K562 (cell line): ENCODE measurements around the gene HELT. TPM values are rescaled to one million over a fixed set of nuclear protein-coding genes. Genes with fewer than 3 reads are reported as not detected.

Experiments
- ATAC-seq: fragments of 200-7000 bp; cut with Tn5 transposase; 3 replicates; pipeline ENCODE4 v1.9.1; 2020; ENCODE audit warnings: moderate library complexity
- BruUV-seq: library from RNA; stranded (reverse); fragments of 400-500 nt; replicated peaks from 2 replicates; lab custom pipeline; 2021; lab: Mats Ljungman, UMichigan
- CTCF ChIA-PET: fragments of 300-600 bp; formaldehyde crosslinking; extraction: SDS; loops from one replicate; lab custom pipeline; 2021; ENCODE audit warnings: low intra/inter-chr PET ratio; lab: Yijun Ruan, JAX
- POLR2A ChIA-PET: fragments of 300-600, 350-650 bp; sonication (Branson Sonifier 250); formaldehyde crosslinking; extraction: SDS; loops from one replicate; lab custom pipeline; 2021; ENCODE audit warnings: antibody characterized with exemption, inconsistent platforms; lab: Yijun Ruan, JAX
- DNase-seq, 4 experiments: peaks; one replicate each; pipeline versions ENCODE4 v3.0.0 to v3.0.0-alpha.2; 2011 to 2018; ENCODE audit warnings: low spot score in 3 of 4, mixed read lengths in 3 of 4; ENCODE audit errors: extremely low read depth in 1 of 4
- FAIRE-seq: peaks from 2 replicates; lab custom pipeline; 2011; peaks lifted over from hg19 to GRCh38; lab: Jason Lieb, UNC
- H2AFZ ChIP-seq: 2 replicates; pipeline ENCODE4 v1.6.0; 2011; ENCODE audit warnings: low read depth, low read length, control low read depth, inconsistent platforms
- H3K27ac ChIP-seq: fragments of 200-600 bp; 3 replicates; pipeline ENCODE4 v1.8.0; 2011; ENCODE audit warnings: low read depth, mild to moderate bottlenecking, control low read depth, inconsistent platforms, low read length, moderate library complexity, mixed read lengths; ENCODE audit errors: extremely low read depth
- H3K27me3 ChIP-seq, 2 experiments: fragments of 300-600 bp in 1 of 2; 2 replicates in 1 of 2; 3 replicates in 1 of 2; pipeline versions ENCODE4 v1.6.0 to v1.8.0; 2011; ENCODE audit warnings: inconsistent platforms in 2 of 2, low read length in 2 of 2, mild to moderate bottlenecking in 1 of 2, mixed read lengths in 1 of 2, moderate library complexity in 1 of 2; ENCODE audit not compliant: control insufficient read depth in 2 of 2, insufficient read depth in 2 of 2
- H3K36me3 ChIP-seq: fragments of 300-600 bp; 3 replicates; pipeline ENCODE4 v1.8.0; 2011; ENCODE audit warnings: mild to moderate bottlenecking, low read length, inconsistent platforms; ENCODE audit not compliant: control insufficient read depth, insufficient read depth
- H3K4me1 ChIP-seq, 2 experiments: fragments of 200-600 bp in 1 of 2; replicated peaks in 1 of 2; 2 replicates in 1 of 2; 3 replicates in 1 of 2; pipeline versions ENCODE4 v1.5.1 to v1.8.0; 2011; ENCODE audit warnings: inconsistent platforms in 2 of 2, low read length in 2 of 2, mild to moderate bottlenecking in 1 of 2, mixed read lengths in 1 of 2, moderate library complexity in 1 of 2; ENCODE audit not compliant: control insufficient read depth in 2 of 2, insufficient read depth in 2 of 2
- H3K4me2 ChIP-seq: 2 replicates; pipeline ENCODE4 v1.6.1; 2011; ENCODE audit warnings: low read length, control low read depth, inconsistent platforms, mixed read lengths; ENCODE audit not compliant: insufficient read depth
- H3K4me3 ChIP-seq: fragments of 200-600 bp; sonication (generic), shearing (Covaris generic); 2 replicates; pipeline ENCODE4 v1.5.1; 2016; ENCODE audit warnings: control low read depth, inconsistent platforms
- H3K79me2 ChIP-seq: fragments of 200-600 bp; 3 replicates; pipeline ENCODE4 v1.8.0; 2011; ENCODE audit warnings: low read length, inconsistent platforms; ENCODE audit not compliant: control insufficient read depth, insufficient read depth
- H3K9ac ChIP-seq, 2 experiments: 2 replicates each; pipeline versions ENCODE4 v1.6.0 to v1.6.1; 2011; ENCODE audit warnings: low read depth in 2 of 2, low read length in 2 of 2, control low read depth in 1 of 2, inconsistent platforms in 1 of 2, mild to moderate bottlenecking in 1 of 2, mixed read lengths in 1 of 2; ENCODE audit not compliant: insufficient read depth in 1 of 2
- H3K9me1 ChIP-seq: one replicate; pipeline ENCODE4 v1.6.0; 2011; ENCODE audit warnings: inconsistent platforms, mild to moderate bottlenecking, low read length, moderate library complexity; ENCODE audit not compliant: control insufficient read depth, insufficient read depth
- H3K9me3 ChIP-seq: replicated peaks from 2 replicates; pipeline ENCODE4 v1.5.1; 2011; ENCODE audit warnings: low read depth, low read length, inconsistent platforms; ENCODE audit not compliant: control insufficient read depth, insufficient read depth
- H4K20me1 ChIP-seq: replicated peaks from 2 replicates; pipeline ENCODE4 v1.6.1; 2011; ENCODE audit warnings: low read length, inconsistent platforms, mixed read lengths; ENCODE audit not compliant: control insufficient read depth, insufficient read depth
- CCNT2 ChIP-seq: IDR thresholded peaks from 2 replicates; pipeline ENCODE4 v1.6.1; 2011; ENCODE audit warnings: borderline replicate concordance, low read depth, mild to moderate bottlenecking, moderate library complexity, mixed read lengths, low read length; ENCODE audit not compliant: insufficient read length; ENCODE audit errors: extremely low read depth
- HDAC1 ChIP-seq, 2 experiments: fragments of 450-650 bp; IDR thresholded peaks; 2 replicates each; pipeline ENCODE4 v1.6.1; 2016 to 2017; ENCODE audit warnings: inconsistent platforms in 1 of 2, mild to moderate bottlenecking in 1 of 2, moderate library complexity in 1 of 2
- NCOR1 ChIP-seq: fragments of 450-650 bp; IDR thresholded peaks from 2 replicates; pipeline ENCODE4 v1.6.1; 2016; ENCODE audit warnings: mild to moderate bottlenecking, moderate library complexity
- PCBP2 ChIP-seq: fragments of 200-400 bp; formaldehyde crosslinking; IDR thresholded peaks from 2 replicates; pipeline ENCODE4 v1.6.1; 2018; ENCODE audit warnings: low read length, low read depth, mild to moderate bottlenecking, moderate library complexity; ENCODE audit not compliant: poor library complexity, severe bottlenecking
- PHB2 ChIP-seq: fragments of 450-650 bp; IDR thresholded peaks from 2 replicates; pipeline ENCODE4 v1.6.1; 2017; ENCODE audit warnings: low read depth
- REST ChIP-seq, 2 experiments: fragments of 450-650 bp; formaldehyde crosslinking in 1 of 2; IDR thresholded peaks; 2 replicates each; pipeline versions ENCODE4 v1.4.0 to v1.6.1; 2014 to 2020; ENCODE audit warnings: mild to moderate bottlenecking in 2 of 2, borderline replicate concordance in 1 of 2, low read depth in 1 of 2
- SETDB1 ChIP-seq: IDR thresholded peaks from one replicate; pipeline ENCODE4 v1.6.1; 2012; ENCODE audit warnings: low read length, control low read depth, inconsistent platforms
- WGBS: fragments of 100-300 bp; shearing (Covaris generic); methylation state at CpG from one replicate; pipeline ENCODE4 v1.1.6; 2016; ENCODE audit warnings: low coverage, mixed read lengths; ENCODE audit not compliant: insufficient coverage; ENCODE audit errors: missing lambda C conversion rate; 5-methylcytosine and 5-hydroxymethylcytosine counted together
- in situ Hi-C: fragments of 300-500 bp; cut with MboI; formaldehyde crosslinking; loops from 4 replicates; pipeline ENCODE4 v1.15.0; 2018; ENCODE audit warnings: inconsistent platforms, mixed read lengths
- intact Hi-C: fragments of 100-400 bp; cut with micrococcal nuclease; formaldehyde crosslinking; loops from 2 replicates; pipeline ENCODE4 v1.14.2; 2022
- polyA plus RNA-seq, 8 experiments: library from polyadenylated mRNA; depleted of rRNA in 4 of 8; stranded (reverse) in 5 of 8; unstranded in 3 of 8; fragments of >200 nt; fragmentation: Nextera tagmentation in 2 of 8; fragmentation: Illumina TruSeq in 1 of 8; extraction: Ambion mirVana in 2 of 8; extraction: Trizol in 1 of 8; gene quantifications; 2 replicates each; pipeline versions ENCODE4 v1.2.1 to v1.2.3, GENCODE V29; 2011 to 2014; ENCODE audit warnings: inconsistent platforms in 1 of 8, missing spikeins in 1 of 8
- total RNA-seq, 7 experiments: library from RNA; depleted of rRNA in 6 of 7; stranded (reverse); fragments of >200 nt in 6 of 7; fragmentation: Illumina TruSeq in 2 of 7; extraction: Trizol in 2 of 7; gene quantifications; 2 replicates each; pipeline versions ENCODE4 v1.2.1 to v1.2.3, GENCODE V29; 2011 to 2021; ENCODE audit warnings: low replicate concordance in 1 of 7

Gene HELT
- total and polyA plus RNA-seq, 9 of the 15 experiments (the other 6 are each of a cell fraction or from before 2014, with no cell fraction given), result not detected

- 0 out of 2 replicates have a peak, but pooled peaks cover 2% of the 10 kb centered on the region for H3K9me3 ChIP-seq
- H3K9ac ChIP-seq, result no peak overlapping the region
- ATAC-seq (no peak), FAIRE-seq (no peak), DNase-seq (no peak)
- in situ Hi-C loops, result no loop called here
- H3K36me3 ChIP-seq, result no peaks in the 10 kb centered on the region
- H2AFZ ChIP-seq, result no peak overlapping the region
- TF ChIP-seq HDAC1 (IDR thresholded peaks at IDR 0.05) (no peak), CCNT2 (no peak), SETDB1 (no peak), NCOR1 (no peak), PCBP2 (no peak), PHB2 (no peak), REST (IDR thresholded peaks at IDR 0.05; ENCODE audit: borderline replicate concordance) (no peak), REST (CRISPR knock-in tag; IDR thresholded peaks at IDR 0.05; ENCODE audit: low read depth) (no peak)
- 0% methylated on average over 4 of the region's 5 CpGs for WGBS
- ChIA-PET CTCF (no interaction called here), POLR2A (no interaction called here)
- BruUV-seq, result no TSS peak
- H4K20me1 ChIP-seq, result no peaks in the 10 kb centered on the region
- no peak overlapping the region for H3K4me3 ChIP-seq
- H3K9me1 ChIP-seq, result no peaks in the 10 kb centered on the region
- intact Hi-C loops, result no loop called here
- H3K4me2 ChIP-seq, result no peak overlapping the region
- peaks cover 28 to 52% of the 10 kb centered on the region in 2 experiments for H3K27me3 ChIP-seq
- H3K4me1 ChIP-seq, result no peaks in the 10 kb centered on the region; a peak in 1 of 5 replicates
- no peaks in the 10 kb centered on the region for H3K79me2 ChIP-seq
- no peak overlapping the region for H3K27ac ChIP-seq
Measured at GRCh38 chr4:185054272-185054671, 36.0 kb downstream of the HELT start.
